Measurements from ENCODE around the gene CALML3. TPM values are rescaled to one million over a fixed set of nuclear protein-coding genes. Genes with fewer than 3 reads are reported as not detected.

Gene CALML3
- total and polyA plus RNA-seq, 2 of the 8 experiments (the other 6 are each of a cell fraction or from before 2014, with no cell fraction given), result not detected

GRCh38 chr10:5557799-5558771 lies 33.3 kb downstream of the CALML3 start:
- peak overlapping the region; percentile 49 for H4K91ac ChIP-seq (replicated peaks; ENCODE audit: insufficient read length, low read length)
- no peak overlapping the region for H2AK5ac ChIP-seq (ENCODE audit: low read depth, low read length)
- H3K56ac ChIP-seq (replicated peaks; ENCODE audit: insufficient read length, low read depth, low read length), result no peak overlapping the region
- WGBS, 2 experiments (ENCODE audit: extremely low coverage in 1 of 2, insufficient coverage in 1 of 2, insufficient read length in 1 of 2, insufficient replicate concordance in 2 of 2, low coverage in 1 of 2, low lambda C conversion rate in 2 of 2, missing lambda C conversion rate in 1 of 2), result 89% methylated on average over 30 of the region's 31 CpGs; no CpG with 5 or more reads in 1 of the 2 experiments
- no peak overlapping the region for H4K5ac ChIP-seq (ENCODE audit: insufficient read length, low read depth, low read length)
- CTCF ChIA-PET (ENCODE audit: partially characterized antibody), result interaction anchor here (1.1 to 3.0 kb wide), 6 partner anchors 8 to 58 kb away, joined by 3 to 9 read pairs (median 3); partner anchors contain the start of gene CALML5
- DNase-seq (ENCODE audit: low read depth in 1 of 2, low spot score in 2 of 2) (no peak), FAIRE-seq (no peak)
- H2BK20ac ChIP-seq (ENCODE audit: low read length), result no peak overlapping the region
- POLR2A ChIA-PET (ENCODE audit: partially characterized antibody), result interaction anchor here (0.7 kb wide), 1 partner anchor 95 kb away, joined by 3 read pairs; no protein-coding TSS in a partner anchor
- peaks cover 0 to 4% (median 1%) of the 10 kb centered on the region in 4 experiments; a peak in 5 of 7 replicates for H3K4me1 ChIP-seq (replicated peaks in 1 of 4; ENCODE audit: control insufficient read depth in 3 of 4, insufficient read depth in 4 of 4, low read length in 3 of 4)
- H3K79me1 ChIP-seq (ENCODE audit: low read depth, low read length), result no peaks in the 10 kb centered on the region
- no peak overlapping the region for H3K4ac ChIP-seq (replicated peaks; ENCODE audit: insufficient read length, low read depth, low read length)
- H3K23ac ChIP-seq (ENCODE audit: insufficient read length), result no peak overlapping the region
- no peak overlapping the region; the same call in 1 of the 2 replicates for H4K8ac ChIP-seq (ENCODE audit: extremely low read depth, insufficient read depth, low read length)
- H2BK5ac ChIP-seq (ENCODE audit: low read depth, low read length), result no peak overlapping the region
- H2BK12ac ChIP-seq (ENCODE audit: low read depth, low read length), result 0 out of 2 replicates have a peak overlapping the region, but pooled peaks have one; percentile 14
- H3K36me3 ChIP-seq (ENCODE audit: control insufficient read depth in 2 of 4, insufficient read depth in 4 of 4, low read length in 3 of 4), result no peaks in the 10 kb centered on the region
- H3K9ac ChIP-seq (replicated peaks in 1 of 4; ENCODE audit: extremely low read depth in 1 of 4, low read depth in 3 of 4, low read length in 3 of 4), result no peak overlapping the region
- H3K4me3 ChIP-seq (ENCODE audit: extremely low read depth in 1 of 4, insufficient read depth in 2 of 4, low read depth in 3 of 4, low read length in 4 of 4), result no peak overlapping the region
- TF ChIP-seq RFX5 (IDR thresholded peaks at IDR 0.05; ENCODE audit: borderline replicate concordance, low read depth, low read length) (no peak), ATF2 (IDR thresholded peaks at IDR 0.05; ENCODE audit: low read length) (no peak), MAX (IDR thresholded peaks at IDR 0.05) (peak; percentile 10; the same call in 1 of the 2 replicates), CEBPB (IDR thresholded peaks at IDR 0.05; ENCODE audit: low read depth, low read length) (no peak)
- H3K27me3 ChIP-seq (replicated peaks in 1 of 4; ENCODE audit: control insufficient read depth in 3 of 4, extremely low read depth in 1 of 4, insufficient read depth in 3 of 4, low read length in 3 of 4), result no peaks in the 10 kb centered on the region
- H3K27ac ChIP-seq (ENCODE audit: low read depth, low read length), result no peak overlapping the region
- no peak overlapping the region for H2BK15ac ChIP-seq (ENCODE audit: low read length)
- no peak overlapping the region for H3K18ac ChIP-seq (ENCODE audit: extremely low read depth, low read length)
- H4K20me1 ChIP-seq (replicated peaks in 1 of 2; ENCODE audit: control insufficient read depth in 1 of 2, insufficient read depth in 2 of 2, low read length in 2 of 2), result no peaks in the 10 kb centered on the region
- H2AFZ ChIP-seq (ENCODE audit: low read length), result no peak overlapping the region
- H2BK120ac ChIP-seq (replicated peaks; ENCODE audit: low read depth, low read length), result no peak overlapping the region
- H3K4me2 ChIP-seq (ENCODE audit: insufficient read depth in 1 of 2, low read depth in 2 of 2, low read length in 2 of 2), result no peak overlapping the region
- no peaks in the 10 kb centered on the region; the same call in 1 of the 2 replicates for H3K23me2 ChIP-seq (ENCODE audit: low read depth, low read length)
- no peaks in the 10 kb centered on the region for H3K79me2 ChIP-seq (ENCODE audit: control insufficient read depth in 1 of 2, insufficient read depth in 2 of 2, low read length in 2 of 2)
- no peaks in the 10 kb centered on the region for H3K9me3 ChIP-seq (ENCODE audit: insufficient read depth in 2 of 2, low read depth in 1 of 2, low read length in 1 of 2)
- no peak overlapping the region for H3K14ac ChIP-seq (ENCODE audit: insufficient read length)

All from H1 (cell line).